Neutrophil (primary cell): ENCODE results near the gene AVL9.

Experiments used
- H3K27ac ChIP-seq: fragments of 200-600 bp; sonication (generic); 2 replicates; pipeline ENCODE4 v1.5.1; 2016; ENCODE audit warnings: mild to moderate bottlenecking, moderate library complexity
- H3K27me3 ChIP-seq: fragments of 200-600 bp; sonication (generic); 2 replicates; pipeline ENCODE4 v1.6.0; 2016; ENCODE audit warnings: mild to moderate bottlenecking
- H3K36me3 ChIP-seq: fragments of 200-600 bp; sonication (generic); 2 replicates; pipeline ENCODE4 v1.5.1; 2017
- H3K4me1 ChIP-seq, 2 experiments: fragments of 200-600 bp in 1 of 2; sonication (generic) in 1 of 2; 1 replicate in 1 of 2; 2 replicates in 1 of 2; pipeline versions ENCODE4 v1.5.1 to v1.6.1; 2013 to 2016; ENCODE audit warnings: low read depth in 1 of 2, low read length in 1 of 2, mild to moderate bottlenecking in 1 of 2, moderate library complexity in 1 of 2; ENCODE audit not compliant: control insufficient read depth in 1 of 2, insufficient read depth in 1 of 2
- H3K4me3 ChIP-seq, 2 experiments: fragments of 200-600 bp in 1 of 2; sonication (generic) in 1 of 2; 1 replicate in 1 of 2; 2 replicates in 1 of 2; pipeline ENCODE4 v1.5.1; 2013 to 2016; ENCODE audit warnings: low read depth in 1 of 2, low read length in 1 of 2, mild to moderate bottlenecking in 1 of 2, moderate library complexity in 1 of 2
- H3K9me3 ChIP-seq: fragments of 200-600 bp; sonication (generic); 2 replicates; pipeline ENCODE4 v1.5.1; 2016
- TF ChIP-seq, protein P1 (sequence below): fragments of 200-600 bp; sonication (generic); IDR thresholded peaks from 2 replicates; pipeline ENCODE4 v1.5.1; 2016; ENCODE audit warnings: antibody characterized with exemption

AVL9 gene

GRCh38 chr7:32539919-32540531 is 44.7 kb downstream of the AVL9 start:
- Histone ChIP-seq H3K9me3 (no peaks in the 10 kb centered on the region), H3K27ac (peak overlapping the region; percentile 44), H3K4me1 (no peaks in the 10 kb centered on the region), H3K36me3 (peaks cover 14% of the 10 kb centered on the region), H3K4me3 (no peak overlapping the region), H3K27me3 (no peaks in the 10 kb centered on the region)
- TF ChIP-seq, protein P1, sequence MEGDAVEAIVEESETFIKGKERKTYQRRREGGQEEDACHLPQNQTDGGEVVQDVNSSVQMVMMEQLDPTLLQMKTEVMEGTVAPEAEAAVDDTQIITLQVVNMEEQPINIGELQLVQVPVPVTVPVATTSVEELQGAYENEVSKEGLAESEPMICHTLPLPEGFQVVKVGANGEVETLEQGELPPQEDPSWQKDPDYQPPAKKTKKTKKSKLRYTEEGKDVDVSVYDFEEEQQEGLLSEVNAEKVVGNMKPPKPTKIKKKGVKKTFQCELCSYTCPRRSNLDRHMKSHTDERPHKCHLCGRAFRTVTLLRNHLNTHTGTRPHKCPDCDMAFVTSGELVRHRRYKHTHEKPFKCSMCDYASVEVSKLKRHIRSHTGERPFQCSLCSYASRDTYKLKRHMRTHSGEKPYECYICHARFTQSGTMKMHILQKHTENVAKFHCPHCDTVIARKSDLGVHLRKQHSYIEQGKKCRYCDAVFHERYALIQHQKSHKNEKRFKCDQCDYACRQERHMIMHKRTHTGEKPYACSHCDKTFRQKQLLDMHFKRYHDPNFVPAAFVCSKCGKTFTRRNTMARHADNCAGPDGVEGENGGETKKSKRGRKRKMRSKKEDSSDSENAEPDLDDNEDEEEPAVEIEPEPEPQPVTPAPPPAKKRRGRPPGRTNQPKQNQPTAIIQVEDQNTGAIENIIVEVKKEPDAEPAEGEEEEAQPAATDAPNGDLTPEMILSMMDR, result no peak

DNA sequence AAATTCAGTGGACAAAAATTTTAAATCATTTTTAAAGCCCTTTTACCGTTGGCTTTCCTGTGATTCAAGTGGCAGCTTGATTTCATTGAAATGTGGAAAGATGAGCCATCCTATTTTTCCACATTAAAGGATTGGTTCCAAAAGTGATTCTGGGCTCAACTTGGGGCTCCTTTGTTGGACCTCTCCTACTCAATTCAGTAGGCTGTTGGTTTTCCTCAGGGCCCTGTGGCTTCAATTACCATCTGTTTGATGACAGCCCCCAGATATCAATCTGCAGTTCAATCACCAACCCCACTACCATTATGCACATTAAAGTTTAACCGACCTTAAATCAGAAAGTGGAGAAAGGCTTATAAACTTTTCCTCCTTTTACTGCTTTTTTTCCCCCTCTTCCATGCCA is 47.3 kb downstream of the AVL9 start:
- H3K27ac ChIP-seq, result no peak overlapping the region
- peaks cover 38% of the 10 kb centered on the region for H3K36me3 ChIP-seq
- TF ChIP-seq, protein P1, result no peak

GRCh38 chr7:32559480-32559879 is 64.2 kb downstream of the AVL9 start:
- peaks cover 86% of the 10 kb centered on the region for H3K36me3 ChIP-seq
- H3K4me1 ChIP-seq, result no peaks in the 10 kb centered on the region

More for the DNA sequence above, 47.3 kb downstream of the AVL9 start:
- Histone ChIP-seq H3K27me3 (no peaks in the 10 kb centered on the region), H3K4me3 (no peak overlapping the region), H3K4me1 (no peaks in the 10 kb centered on the region), H3K9me3 (no peaks in the 10 kb centered on the region)

DNA sequence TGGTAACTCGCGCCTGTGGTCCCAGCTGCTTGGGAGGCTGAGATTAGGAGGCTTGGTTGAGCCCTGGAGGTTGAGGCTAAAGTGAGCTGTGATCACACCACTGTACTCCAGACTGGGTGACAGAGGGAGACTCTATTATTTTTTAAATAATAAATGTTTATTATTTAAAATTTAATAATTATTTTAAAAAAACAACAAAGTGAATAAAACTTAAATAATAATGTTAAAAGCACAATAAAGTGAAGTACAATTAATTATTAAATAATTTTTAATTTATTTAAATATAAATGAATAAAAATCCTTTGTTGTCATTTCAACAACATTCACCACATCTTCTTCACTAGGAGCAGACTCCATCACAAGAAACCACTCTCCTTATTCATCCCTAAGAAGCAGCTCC is 64.8 kb downstream of the AVL9 start:
- Histone ChIP-seq H3K27ac (no peak overlapping the region), H3K4me1 (no peaks in the 10 kb centered on the region), H3K27me3 (no peaks in the 10 kb centered on the region), H3K36me3 (peaks cover 86% of the 10 kb centered on the region), H3K9me3 (no peaks in the 10 kb centered on the region), H3K4me3 (no peak overlapping the region)
- TF ChIP-seq, protein P1, result no peak

More at GRCh38 chr7:32559480-32559879, 64.2 kb downstream of the AVL9 start:
- TF ChIP-seq, protein P1, result no peak
- H3K27ac ChIP-seq, result no peak overlapping the region
- H3K27me3 ChIP-seq, result no peaks in the 10 kb centered on the region
- H3K9me3 ChIP-seq, result no peaks in the 10 kb centered on the region
- no peak overlapping the region for H3K4me3 ChIP-seq

- no peaks in the 10 kb centered on the region for H3K4me1 ChIP-seq
- TF ChIP-seq, protein P1, result no peak
- peaks cover 70% of the 10 kb centered on the region for H3K36me3 ChIP-seq
- H3K4me3 ChIP-seq, result no peak overlapping the region
- H3K27ac ChIP-seq, result peak overlapping the region; percentile 18
- H3K9me3 ChIP-seq, result no peaks in the 10 kb centered on the region
- H3K27me3 ChIP-seq, result no peaks in the 10 kb centered on the region
These were observed 66.3 kb downstream of the AVL9 start for GRCh38 chr7:32561613-32562012.
